ENCODE data around the gene THSD7A.

DNA sequence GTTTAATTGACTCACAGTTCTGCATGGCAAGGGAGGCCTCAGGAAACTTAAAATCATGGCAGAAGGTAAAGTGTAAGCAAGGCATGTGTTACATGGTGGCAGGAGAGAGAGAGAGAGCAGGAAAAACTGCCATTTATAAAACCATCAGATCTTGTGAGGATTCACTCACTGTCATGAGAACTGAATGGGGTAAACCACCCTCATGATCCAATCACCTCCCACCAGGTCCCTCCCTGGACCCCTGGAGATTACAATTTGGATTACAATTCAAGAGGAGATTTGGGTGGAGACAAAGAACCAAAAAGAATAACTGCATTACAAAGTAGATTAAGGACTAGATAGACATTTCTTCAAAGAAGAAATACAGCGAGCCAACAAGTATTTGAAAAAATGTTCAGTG lies 324.1 kb downstream of the THSD7A start:
- TF ChIP-seq, protein P1, sequence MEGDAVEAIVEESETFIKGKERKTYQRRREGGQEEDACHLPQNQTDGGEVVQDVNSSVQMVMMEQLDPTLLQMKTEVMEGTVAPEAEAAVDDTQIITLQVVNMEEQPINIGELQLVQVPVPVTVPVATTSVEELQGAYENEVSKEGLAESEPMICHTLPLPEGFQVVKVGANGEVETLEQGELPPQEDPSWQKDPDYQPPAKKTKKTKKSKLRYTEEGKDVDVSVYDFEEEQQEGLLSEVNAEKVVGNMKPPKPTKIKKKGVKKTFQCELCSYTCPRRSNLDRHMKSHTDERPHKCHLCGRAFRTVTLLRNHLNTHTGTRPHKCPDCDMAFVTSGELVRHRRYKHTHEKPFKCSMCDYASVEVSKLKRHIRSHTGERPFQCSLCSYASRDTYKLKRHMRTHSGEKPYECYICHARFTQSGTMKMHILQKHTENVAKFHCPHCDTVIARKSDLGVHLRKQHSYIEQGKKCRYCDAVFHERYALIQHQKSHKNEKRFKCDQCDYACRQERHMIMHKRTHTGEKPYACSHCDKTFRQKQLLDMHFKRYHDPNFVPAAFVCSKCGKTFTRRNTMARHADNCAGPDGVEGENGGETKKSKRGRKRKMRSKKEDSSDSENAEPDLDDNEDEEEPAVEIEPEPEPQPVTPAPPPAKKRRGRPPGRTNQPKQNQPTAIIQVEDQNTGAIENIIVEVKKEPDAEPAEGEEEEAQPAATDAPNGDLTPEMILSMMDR (IDR thresholded peaks at IDR 0.05) = no peak
- TF ChIP-seq POLR2AphosphoS5 (IDR thresholded peaks at IDR 0.05) = no peak
- no peak for TF ChIP-seq POLR2A (IDR thresholded peaks at IDR 0.05)

All from breast epithelium (tissue), 3 donors.